ENCODE results near the gene VSTM2L.
"Not testable (repeated sequence)": the region's sequence is repeated elsewhere in the genome, so short reads cannot be mapped to it uniquely, and the experiment has no call there.

The VSTM2L gene, protein sequence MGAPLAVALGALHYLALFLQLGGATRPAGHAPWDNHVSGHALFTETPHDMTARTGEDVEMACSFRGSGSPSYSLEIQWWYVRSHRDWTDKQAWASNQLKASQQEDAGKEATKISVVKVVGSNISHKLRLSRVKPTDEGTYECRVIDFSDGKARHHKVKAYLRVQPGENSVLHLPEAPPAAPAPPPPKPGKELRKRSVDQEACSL

DNA sequence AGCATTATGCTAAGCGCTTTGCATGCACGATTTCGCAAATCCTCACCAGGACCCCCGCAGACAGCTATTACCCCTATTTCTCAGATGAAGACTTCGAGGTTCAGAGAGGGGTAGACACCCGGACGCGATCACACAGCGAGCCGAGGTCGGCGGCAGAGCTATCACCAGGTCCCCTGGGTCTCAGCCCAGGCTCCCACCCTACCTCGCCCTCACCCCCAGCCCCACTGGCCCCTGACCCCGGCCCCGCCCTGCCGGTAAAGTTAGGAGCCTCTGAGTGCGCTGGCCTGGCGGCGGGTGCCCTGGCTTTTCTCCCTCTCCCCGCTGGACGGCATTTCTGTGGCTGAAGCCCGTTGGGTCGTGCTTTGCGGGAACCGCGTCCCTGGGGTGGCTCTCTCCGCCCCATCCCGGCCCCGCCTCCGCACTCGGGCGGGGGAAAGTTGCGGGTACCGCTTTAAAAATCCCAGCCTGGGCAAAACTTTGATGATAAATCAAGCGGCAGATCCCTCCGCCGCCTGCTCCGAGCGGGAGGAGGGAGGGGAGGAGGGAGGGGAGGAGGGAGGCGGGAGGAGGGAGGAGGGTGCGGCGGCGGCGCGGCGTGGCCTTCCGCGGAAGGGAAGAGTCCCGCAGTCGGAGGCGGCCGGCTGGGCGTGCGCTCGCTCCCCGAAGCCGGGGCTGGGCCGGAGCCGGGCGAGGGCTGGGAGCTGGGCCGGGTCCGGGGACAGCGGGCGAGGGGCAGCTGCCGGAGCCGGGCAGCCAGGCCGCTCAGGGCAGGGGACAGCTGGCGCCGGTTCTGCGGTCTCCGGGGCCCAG lies at the start of gene VSTM2L:
VSTM2L (plus strand) TSS at position 624 of the 810 bp plus-strand sequence. CDS start 224 bp downstream, outside the sequence.
- DNase-seq = peak; percentile 37

DNA sequence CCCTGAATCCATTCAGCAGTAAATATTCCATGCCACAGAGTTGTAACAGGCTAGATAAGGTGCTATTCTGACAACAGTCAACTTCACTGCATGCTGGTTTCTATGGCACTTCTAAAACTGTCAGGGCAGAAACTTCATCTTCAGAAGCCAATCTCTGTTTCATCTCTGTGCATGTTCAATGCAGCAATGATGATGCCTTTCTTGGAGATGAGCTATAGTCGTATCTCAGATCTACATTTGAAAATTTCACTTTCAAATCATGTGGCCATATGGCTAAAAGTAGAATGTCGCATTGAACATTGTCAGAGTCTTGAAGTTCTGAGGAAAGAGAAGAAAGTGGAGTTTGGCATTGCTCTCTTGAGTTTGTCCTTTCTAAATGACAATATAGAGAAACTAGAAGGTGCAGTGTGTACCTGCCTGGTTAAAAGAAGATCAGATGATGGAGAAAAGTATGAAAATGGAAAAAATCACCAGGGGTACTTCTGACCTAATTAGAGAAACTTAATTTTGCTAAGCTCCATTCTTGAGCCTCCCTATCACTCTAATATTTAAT lies 49.0 kb upstream of the VSTM2L start:
- no peak for DNase-seq

DNA sequence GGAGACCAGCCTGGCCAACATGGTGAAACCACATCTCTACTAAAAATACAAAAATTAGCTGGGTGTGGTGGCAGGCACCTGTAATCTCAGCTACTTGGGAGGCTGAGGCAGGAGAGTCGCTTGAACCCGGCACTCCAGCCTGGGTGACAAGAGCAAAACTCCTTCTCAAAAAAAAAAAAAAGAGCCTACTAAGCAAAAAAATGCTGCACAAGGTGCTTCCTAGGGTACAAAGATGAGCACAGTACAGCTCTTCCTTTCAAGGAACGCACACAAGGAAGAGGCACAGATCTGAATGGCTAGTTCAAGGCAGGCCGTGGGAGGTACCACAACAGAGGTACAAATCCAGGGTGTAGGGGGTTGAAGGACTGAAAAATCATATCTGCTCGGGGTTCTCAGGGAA lies 46.9 kb upstream of the VSTM2L start:
- not testable (repeated sequence) for DNase-seq

DNA sequence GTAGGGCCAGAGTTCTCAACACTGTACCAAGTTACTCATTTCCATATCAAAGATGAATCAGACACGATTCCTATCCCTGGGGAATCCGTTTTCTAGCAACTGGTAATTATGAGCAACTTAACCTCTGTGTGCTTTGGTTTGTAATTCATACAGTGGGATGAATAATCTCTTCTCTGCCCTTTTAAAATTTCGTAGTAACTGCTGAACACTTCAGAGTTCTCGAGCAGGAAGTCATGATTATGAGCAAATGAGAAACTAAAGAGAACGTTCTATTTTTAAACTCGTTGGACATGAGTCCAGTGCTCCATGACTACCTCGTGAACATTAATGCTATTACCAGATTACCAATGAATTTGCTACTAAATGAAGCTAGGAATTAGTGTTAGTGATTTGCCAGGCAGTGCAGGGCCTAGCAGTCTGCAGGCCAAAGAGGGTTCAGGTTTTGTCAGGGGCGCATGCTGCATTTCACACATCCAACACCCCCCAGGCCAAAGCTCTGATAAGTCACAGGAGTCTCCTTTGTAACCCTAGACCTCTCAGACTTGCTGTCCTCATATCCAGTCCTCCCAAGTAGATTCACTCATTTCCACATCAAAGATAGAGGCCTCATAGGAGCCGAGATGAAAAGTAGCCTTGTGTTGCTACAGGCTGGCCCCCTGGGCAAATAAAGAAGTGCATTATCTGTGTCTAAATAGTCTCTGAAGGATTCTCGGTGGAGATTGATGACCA lies 45.8 kb upstream of the VSTM2L start:
- no peak for DNase-seq

DNA sequence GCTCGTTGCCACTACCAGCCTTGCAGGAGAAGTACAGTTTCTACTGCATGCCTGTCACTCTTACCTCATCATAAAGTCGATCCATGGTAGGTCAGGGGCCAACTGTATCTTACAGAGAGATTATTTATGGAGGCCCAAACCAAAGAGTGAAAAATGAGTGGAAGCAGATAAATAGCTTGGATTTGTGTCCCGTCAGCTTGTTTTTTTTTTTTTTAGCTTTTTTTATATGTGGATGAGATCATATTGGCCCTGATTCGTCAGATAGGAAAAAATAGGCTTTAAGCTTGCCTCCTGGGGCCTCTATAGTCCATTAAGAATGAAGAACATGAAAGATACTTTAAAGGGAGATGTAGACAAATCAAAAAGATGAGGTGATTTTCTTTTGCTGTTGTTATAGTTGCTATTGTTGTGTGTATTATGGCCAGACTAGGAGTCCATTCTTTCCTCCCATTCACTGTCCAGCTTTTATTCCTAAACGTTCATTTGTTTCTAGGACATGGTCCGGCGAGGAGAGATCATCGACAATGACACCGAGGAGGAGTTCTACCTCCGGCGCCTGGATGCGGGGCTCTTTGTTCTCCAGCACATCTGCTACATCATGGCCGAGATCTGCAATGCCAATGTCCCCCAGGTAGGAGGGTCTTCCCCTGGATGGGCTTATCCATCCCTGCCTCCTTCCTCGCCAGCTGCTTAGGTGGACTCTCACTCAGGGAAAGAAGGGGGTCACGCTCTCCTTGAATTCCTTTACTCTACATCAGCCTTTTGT lies 43.3 kb upstream of the VSTM2L start:
- no peak for DNase-seq

DNA sequence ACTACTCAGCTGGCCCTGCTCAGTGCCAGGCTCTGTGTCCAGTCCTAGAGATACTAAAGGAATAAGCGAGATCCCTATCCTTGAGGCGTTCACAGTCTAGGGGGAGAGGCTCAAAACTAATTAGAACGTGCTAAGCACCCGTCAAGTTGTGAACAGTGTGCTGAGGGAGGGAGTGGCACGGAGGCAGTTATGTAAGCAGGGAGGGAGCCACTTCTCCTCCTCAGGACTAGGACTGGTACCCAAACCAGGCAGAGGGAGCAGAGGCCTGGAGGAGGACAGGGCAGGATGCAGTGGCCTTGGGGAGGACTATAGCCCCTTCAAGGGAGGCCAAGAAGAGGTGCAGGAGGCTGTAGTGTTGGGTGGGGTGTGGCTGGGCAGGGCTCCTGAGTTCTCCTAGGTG lies 39.6 kb upstream of the VSTM2L start:
- no peak for DNase-seq

DNA sequence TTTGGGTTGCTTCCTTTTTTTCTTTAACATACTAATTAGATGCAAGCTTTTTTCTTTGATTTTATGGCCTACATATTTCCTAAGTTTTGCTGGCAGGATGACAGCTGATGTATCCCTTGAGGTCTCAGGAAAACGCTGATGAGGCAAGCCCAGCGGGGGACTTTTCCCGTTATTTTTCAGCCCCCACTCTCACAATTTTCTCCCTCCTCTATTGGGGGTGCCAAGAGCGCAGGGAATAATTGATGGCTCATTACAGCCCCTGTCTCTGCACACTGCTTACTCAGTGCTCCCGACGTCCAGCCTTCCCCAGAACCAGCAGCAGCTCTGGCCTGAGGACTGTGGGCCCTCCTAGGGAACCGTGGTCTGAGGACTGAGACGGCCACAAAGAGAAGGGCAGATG lies 38.6 kb upstream of the VSTM2L start:
- DNase-seq = no peak

DNA sequence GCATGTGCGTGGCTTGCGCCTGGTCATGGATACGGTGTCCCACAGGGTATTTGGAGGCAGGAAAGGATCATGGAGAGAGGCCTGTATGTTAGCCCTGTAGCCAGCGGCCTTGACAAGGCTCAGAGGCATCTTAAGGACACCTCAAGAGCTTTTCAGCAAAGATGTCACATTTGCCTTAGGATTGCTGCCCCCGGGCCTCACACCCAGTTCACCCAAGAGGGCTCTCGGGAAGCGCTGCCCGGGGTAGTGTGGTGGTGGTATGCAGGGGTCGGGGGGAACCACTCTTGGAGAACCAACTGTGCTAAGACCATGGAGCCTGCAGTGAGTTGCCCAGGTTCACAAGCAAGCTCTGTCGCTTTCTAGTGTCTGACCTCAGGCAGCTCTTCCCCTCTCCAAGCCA lies 36.9 kb upstream of the VSTM2L start:
- DNase-seq = no peak

DNA sequence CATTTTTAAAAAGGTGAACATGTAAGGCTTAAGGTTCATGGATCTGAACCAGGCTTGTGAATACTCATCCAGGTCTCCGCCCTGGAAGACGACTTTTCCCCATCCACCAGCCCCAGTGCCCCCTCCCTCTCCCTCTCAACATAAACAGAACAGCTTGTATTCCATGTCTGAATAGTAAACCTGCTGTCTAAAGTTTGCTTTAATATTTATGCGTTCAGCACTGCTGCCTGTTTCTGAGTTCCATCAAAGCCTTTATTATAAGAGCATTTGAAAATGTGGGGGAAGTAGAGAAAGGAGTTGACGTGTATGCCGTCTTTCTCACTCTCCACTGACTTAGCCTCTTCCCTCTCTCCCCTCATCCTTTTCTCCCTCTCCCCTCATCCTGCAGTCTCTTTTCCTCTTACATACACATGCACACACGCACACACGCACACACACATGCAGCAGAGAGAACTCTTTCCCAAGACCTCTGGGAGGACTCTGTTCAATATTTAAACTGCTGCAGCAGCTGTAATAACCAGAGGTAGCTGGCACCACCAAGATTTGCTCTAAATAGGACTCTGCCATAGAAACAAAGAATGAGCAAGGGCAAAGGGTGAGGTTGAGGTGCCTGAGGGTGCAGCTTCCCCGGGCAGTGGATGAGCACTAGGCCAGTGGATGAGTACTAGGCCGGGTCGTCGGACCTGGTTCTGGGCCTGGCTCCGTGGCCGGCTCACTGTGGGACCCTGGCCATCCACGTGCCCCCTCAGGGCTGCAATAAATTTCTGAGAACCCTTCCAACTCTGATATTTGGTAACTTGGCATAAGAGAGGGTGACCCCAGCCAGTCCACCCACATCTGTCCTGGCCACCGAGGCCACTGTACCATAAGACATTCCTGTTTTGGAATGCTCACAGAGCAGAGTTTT lies 35.4 kb upstream of the VSTM2L start:
- no peak for DNase-seq

DNA sequence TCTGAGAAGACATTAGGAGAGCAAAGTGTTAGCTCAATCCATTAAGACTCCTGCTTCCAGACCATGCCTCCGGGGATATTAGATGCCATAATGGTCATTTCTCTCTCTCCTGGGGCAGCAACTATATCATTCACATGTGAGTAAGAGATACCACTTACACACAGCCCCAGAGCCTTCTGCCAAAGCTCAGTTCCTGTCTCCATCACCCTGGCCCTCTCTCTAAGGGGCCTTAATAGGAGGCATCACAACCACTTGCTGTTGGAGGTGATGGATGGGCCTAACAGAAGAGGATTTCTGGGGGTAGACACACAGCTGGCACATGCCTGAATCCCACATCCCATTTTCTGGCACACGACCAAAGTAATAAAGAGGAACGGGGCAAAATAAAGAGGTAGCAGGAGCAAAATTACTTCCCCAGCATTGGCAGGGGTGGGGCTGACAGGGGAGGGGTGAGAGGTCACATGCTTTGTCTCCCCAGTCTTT lies 34.0 kb upstream of the VSTM2L start:
- no peak for DNase-seq

DNA sequence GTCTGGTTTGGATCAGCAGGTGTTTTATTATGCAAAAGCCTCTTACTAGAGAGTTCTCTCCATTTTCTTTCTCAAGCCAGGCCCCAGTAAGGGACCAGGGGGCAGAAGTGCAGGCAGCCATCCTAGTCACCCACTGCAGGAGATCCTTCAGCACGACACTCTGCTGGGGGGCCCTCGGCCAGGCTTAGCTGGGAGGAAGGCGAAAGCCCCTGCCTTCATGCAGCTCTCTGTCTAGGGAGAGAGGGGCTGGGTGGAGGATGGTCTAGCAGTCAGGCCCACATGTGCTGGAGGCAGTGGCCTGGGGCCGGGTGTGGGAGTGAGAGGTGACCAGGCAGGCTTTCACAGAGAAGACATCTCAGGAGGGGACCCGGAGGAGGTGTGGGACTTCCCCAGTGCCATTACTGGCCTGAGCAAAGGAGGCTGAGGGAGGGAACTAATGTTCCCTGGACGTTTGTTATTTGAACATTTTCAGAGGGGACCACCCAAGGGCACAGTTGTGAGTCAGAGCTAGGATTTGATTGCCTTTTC lies 33.5 kb upstream of the VSTM2L start:
- DNase-seq = no peak

DNA sequence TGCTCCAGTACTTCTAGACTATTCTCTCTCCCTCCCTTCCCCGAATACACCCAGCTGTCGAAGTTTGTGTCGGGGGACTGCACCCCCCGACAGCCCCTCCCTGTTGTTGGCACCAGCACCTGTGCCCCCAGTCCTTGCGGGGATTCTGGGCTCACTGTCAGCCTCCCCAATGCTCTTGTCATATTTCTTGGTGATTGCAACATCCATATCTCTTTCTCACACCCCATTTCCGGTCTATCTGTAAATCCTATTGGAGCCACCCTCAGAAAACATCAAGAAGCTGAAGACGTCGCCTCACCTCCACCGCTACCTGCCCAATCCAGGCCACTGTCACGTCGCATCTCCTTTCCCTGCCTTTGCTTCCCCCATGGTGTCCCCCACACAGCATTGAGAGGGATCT lies 32.6 kb upstream of the VSTM2L start:
- DNase-seq = no peak

DNA sequence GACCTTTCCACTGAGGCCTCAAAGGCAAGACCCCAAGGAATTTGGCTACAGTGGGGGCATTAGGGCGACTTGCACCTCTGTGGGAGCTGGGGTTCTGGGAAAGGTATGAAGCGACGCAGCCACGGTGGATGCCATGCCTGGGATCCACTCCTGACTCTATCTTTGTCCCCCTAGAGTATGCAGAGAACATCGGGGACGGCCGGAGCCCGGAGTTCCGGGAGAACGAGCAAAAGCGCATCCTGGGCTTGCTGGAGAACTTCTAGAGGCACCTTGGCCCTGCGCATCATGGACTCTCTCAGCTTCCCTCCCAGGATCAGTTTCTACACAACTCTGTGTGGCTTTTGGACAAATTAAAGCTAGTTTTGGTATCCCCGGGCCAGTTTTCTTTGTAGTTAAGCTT lies 31.2 kb upstream of the VSTM2L start:
- no peak for DNase-seq

DNA sequence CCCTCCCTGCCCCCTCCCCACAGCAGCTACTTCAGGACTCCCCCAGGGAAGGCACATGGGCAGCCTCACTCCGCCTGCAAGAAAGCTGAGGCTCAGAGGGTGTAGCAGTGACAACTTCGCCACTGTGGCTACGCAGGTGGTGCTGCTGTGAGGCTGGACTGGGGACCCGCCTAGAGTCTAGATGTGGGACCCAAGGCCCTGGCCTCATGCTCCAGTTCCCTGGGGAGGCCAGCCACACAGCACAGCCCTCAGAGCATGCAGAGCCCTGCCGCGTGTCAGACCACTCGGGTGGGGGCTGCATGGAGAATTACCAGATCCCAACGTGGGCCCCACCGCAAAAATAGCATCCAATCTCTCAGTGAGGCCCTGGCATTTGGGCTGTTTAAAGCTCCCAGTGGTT lies 30.8 kb upstream of the VSTM2L start:
- DNase-seq = no peak

DNA sequence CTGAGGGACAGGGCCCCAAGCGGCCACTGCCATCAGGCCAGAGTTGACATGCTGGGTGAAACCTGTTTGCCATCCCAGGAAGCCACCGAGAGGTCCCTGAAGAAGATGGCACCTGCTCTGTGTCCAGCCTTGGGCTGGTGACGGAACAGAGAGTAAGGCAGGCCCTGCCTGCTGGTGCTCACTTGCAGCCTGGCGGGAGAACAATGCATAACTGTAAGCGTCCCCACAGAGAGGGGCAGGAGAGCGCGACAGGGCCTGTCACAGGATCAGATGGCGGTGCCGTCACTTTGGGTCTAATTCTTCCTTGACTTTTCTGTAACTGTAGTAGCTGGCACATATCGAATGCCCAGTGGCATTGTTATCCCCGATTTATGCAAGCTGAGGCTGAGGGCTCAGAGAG lies 29.0 kb upstream of the VSTM2L start:
- no peak for DNase-seq

DNA sequence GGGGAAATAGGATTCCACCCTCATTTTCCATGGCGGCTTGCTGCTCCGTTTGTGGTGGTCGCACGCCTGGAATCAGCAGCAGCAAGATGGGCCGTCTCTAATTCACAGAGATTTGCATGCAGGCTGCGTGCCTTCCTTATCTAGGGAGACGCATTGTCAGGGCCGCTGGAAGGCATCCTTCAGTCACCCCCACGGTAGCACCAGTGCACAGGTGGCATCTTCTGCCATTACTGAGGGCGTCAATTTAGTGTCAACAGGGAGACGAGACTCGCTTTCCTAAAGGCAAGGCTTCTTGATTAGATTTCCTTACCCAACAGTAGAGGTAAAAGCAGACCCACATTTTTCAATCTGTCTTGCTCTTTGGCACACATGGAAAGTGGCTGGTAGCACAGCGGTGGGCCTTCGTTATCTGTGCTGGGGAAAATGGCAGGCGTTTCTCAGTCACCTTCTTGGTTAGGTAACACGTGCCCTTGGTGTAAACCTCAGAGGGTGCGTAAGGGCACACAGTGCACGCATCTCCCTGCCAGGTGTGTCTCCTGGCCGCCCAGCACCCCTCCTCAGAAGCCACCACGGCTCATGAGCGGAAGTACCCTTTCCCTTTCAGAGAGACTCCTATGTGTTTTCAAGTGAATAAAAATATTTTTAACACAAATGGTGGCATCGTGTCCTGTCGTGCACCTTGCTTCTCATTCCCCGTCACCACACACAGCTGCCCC lies 27.3 kb upstream of the VSTM2L start:
- DNase-seq = no peak

DNA sequence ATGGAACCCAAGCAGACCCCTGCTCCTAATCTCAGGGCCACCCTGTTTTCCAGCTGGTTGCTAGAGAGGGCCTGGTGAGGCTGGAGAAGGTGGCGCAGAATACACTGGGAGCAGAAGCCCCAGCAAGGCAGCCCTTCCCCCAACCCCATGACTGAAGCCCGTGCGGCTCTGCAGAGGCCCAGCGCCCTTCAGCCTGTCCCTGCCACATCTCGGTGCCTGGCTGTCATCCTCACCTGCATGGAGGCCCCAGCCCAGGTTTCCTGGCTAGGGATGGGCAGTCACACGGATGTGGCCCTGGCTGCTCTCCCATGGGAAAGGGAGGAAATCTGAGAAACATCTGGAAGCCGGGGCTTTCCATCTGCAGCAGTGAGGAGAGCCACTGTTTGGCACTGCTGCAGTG lies 26.1 kb upstream of the VSTM2L start:
- no peak for DNase-seq

DNA sequence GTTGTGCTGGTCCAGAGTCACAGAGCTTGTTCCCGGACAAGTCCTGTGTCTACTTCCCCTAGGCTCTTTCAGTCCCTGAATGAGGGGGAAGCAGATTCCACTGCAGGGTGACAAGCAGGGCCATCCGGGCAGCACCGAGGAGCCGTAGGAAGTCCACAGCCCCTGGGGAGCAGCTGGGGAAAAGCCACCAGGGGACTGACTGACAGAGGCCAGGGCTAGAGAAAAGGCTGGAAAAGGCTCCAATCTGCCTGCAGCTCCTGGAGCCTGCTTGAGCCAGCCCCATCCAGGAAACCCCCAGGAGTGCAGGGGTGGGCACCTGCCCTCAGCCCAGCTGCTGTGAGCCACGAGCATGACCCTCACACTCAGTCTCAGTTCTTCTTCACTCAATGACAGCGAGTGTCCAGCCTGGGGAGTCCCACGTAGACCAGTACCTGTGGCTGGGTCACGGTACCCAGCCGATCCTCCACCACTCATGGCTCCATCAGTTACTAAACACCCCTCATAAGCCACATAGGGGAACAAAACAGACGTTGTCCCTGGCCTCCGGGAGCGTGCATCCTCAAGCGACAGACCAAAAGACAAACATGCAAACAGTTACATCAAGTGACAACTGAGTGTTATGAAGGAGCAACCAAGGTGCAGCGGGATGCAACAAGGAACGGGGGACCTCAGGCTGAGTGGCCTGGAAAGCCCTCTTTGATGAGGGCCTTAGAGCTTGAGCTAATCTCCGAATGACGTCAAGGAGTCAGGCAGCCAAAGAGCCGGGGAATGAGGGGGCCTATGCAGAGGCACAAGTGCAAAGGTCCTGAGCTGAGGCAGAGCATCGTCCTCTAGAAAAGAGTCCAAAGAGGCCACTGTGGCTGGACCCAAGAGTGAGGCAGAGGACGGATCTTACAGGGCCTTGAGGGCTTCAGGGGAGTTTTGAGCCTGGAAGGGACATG lies 24.8 kb upstream of the VSTM2L start:
- no peak for DNase-seq

DNA sequence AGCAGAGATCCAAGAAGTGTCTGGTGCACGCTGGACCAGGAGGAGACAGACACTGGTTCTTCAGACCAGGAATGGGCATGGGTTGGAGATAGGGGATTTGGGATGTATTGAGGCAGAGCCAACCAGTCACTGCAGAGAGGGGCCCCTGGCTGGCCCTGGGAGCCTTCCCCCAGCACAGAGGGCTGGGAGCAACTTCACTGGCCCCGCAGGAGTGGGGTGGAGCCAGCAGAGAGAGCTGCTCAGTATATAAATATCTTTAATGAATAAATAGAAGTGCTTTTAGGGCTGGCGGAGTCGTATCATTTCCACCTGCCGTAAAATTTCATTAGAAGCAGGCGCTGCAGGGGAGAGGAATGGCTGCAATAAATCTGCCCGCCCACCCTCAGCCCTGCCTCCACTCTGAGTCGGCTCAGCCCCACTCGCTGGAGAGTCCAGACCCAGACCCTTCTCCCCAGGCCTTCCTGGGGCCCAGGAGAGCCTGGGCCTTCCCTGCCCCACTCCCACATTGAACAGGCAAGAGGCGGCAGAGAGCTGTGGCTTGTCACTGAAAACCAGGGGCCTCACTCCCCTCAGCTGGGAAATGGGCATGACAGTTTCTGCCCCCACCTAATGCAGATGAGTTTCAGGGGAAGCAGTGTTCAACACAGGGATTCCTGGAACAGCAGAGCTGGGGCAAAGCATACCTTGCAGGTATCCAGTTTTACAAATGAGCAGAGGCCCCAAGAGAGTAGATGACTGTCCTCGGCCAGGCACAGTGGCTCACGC lies 23.9 kb upstream of the VSTM2L start:
- no peak for DNase-seq

All from stimulated activated CD4-positive, alpha-beta T cell treated with anti-CD3 and anti-CD28 coated beads, Interleukin-15, amount 100 ng/mL, for 24 hours (primary cell).